Measurements from ENCODE around the gene B3GAT2.

Gene B3GAT2

DNA sequence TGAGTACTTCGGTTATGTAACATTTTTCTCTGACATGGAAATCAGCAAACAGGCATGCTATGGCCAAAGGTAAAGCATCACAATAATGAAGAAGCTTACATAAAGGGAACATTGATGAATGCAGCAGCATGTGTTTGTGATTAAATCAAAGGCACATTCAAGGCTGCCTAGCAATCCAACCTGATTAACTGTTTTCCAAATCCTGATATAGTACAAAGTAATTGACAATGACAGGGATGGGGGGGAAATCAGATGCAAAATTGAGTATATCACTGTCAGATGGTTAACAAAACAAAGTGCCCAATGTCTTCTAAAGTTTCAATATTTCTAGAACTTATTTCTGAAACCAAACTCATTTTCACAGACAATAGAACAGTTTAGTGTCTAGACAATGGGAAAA lies 39.2 kb upstream of the B3GAT2 start:
- TF ChIP-seq, protein P1, sequence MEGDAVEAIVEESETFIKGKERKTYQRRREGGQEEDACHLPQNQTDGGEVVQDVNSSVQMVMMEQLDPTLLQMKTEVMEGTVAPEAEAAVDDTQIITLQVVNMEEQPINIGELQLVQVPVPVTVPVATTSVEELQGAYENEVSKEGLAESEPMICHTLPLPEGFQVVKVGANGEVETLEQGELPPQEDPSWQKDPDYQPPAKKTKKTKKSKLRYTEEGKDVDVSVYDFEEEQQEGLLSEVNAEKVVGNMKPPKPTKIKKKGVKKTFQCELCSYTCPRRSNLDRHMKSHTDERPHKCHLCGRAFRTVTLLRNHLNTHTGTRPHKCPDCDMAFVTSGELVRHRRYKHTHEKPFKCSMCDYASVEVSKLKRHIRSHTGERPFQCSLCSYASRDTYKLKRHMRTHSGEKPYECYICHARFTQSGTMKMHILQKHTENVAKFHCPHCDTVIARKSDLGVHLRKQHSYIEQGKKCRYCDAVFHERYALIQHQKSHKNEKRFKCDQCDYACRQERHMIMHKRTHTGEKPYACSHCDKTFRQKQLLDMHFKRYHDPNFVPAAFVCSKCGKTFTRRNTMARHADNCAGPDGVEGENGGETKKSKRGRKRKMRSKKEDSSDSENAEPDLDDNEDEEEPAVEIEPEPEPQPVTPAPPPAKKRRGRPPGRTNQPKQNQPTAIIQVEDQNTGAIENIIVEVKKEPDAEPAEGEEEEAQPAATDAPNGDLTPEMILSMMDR (IDR thresholded peaks at IDR 0.05; ENCODE audit: low read length): no peak
- TF ChIP-seq EZH2phosphoT487 (IDR thresholded peaks at IDR 0.05; ENCODE audit: low read length) (no peak), EZH2 (optimal IDR thresholded peaks at IDR 0.05; ENCODE audit: low read depth, low read length) (no peak)
- no peaks in the 10 kb centered on the region for H3F3A ChIP-seq (ENCODE audit: insufficient read depth, low read length)
- no peak overlapping the region for H3K9ac ChIP-seq (ENCODE audit: low read length)
- H3K9me3 ChIP-seq (replicated peaks; ENCODE audit: insufficient read depth, low read length): no peaks in the 10 kb centered on the region
- no peak overlapping the region for H2AFZ ChIP-seq (ENCODE audit: low read length)
- no peaks in the 10 kb centered on the region for H3K4me1 ChIP-seq (ENCODE audit: low read length)
- no peaks in the 10 kb centered on the region for H3K79me2 ChIP-seq (ENCODE audit: low read length)
- H3K9me2 ChIP-seq (replicated peaks; ENCODE audit: insufficient read depth, low read length): no peaks in the 10 kb centered on the region
- H4K20me1 ChIP-seq (ENCODE audit: insufficient read depth, low read length): no peaks in the 10 kb centered on the region
- H3K4me2 ChIP-seq (ENCODE audit: low read depth, low read length): no peak overlapping the region
- no peaks in the 10 kb centered on the region for H3K36me3 ChIP-seq (replicated peaks; ENCODE audit: insufficient read depth, low read length)
- no peak overlapping the region for H3K27ac ChIP-seq (ENCODE audit: low read length)
- no peak for DNase-seq
- H3K27me3 ChIP-seq (replicated peaks; ENCODE audit: insufficient read depth, low read length): no peaks in the 10 kb centered on the region
- H3K4me3 ChIP-seq (ENCODE audit: low read length): no peak overlapping the region

GRCh38 chr6:70995411-70995810 lies 38.6 kb upstream of the B3GAT2 start:
- no peaks in the 10 kb centered on the region for H3K36me3 ChIP-seq (replicated peaks; ENCODE audit: insufficient read depth, low read length)
- no peak overlapping the region for H3K4me3 ChIP-seq (ENCODE audit: low read length)
- no peaks in the 10 kb centered on the region for H3K9me2 ChIP-seq (replicated peaks; ENCODE audit: insufficient read depth, low read length)
- no peaks in the 10 kb centered on the region for H4K20me1 ChIP-seq (ENCODE audit: insufficient read depth, low read length)
- no peak for DNase-seq
- H3K9ac ChIP-seq (ENCODE audit: low read length): no peak overlapping the region
- H2AFZ ChIP-seq (ENCODE audit: low read length): no peak overlapping the region
- no peaks in the 10 kb centered on the region for H3K27me3 ChIP-seq (replicated peaks; ENCODE audit: insufficient read depth, low read length)
- H3F3A ChIP-seq (ENCODE audit: insufficient read depth, low read length): no peaks in the 10 kb centered on the region
- H3K9me3 ChIP-seq (replicated peaks; ENCODE audit: insufficient read depth, low read length): no peaks in the 10 kb centered on the region
- H3K4me2 ChIP-seq (ENCODE audit: low read depth, low read length): no peak overlapping the region
- no peaks in the 10 kb centered on the region for H3K79me2 ChIP-seq (ENCODE audit: low read length)
- H3K27ac ChIP-seq (ENCODE audit: low read length): no peak overlapping the region
- TF ChIP-seq, protein P1 (IDR thresholded peaks at IDR 0.05; ENCODE audit: low read length): no peak
- TF ChIP-seq EZH2phosphoT487 (IDR thresholded peaks at IDR 0.05; ENCODE audit: low read length): no peak
- TF ChIP-seq EZH2 (optimal IDR thresholded peaks at IDR 0.05; ENCODE audit: low read depth, low read length): no peak
- no peaks in the 10 kb centered on the region for H3K4me1 ChIP-seq (ENCODE audit: low read length)

DNA sequence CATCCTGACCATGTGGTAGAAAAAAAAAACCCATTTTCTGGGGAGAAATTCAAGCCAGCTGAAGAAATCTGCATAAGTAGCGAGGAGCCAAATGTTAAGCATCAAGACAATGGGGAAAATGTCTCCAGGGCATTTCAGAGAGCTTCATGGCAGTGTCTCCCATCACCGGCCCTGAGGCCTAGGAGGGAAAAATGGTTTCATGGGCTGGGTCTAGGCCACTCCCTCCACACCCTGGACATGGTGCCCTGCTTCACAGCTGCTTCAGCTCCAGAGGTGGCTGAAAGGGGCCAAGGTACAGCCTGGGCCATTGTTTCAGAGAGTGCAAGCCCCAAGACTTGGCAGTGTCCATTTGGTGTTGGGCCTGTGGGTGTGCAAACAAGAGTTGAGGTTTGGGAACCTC lies 34.4 kb upstream of the B3GAT2 start:
- Histone ChIP-seq H3K4me1 (ENCODE audit: low read length) (no peaks in the 10 kb centered on the region), H4K20me1 (ENCODE audit: insufficient read depth, low read length) (no peaks in the 10 kb centered on the region), H3K27me3 (replicated peaks; ENCODE audit: insufficient read depth, low read length) (no peaks in the 10 kb centered on the region), H3K4me3 (ENCODE audit: low read length) (no peak overlapping the region), H2AFZ (ENCODE audit: low read length) (no peak overlapping the region), H3K4me2 (ENCODE audit: low read depth, low read length) (no peak overlapping the region), H3K9ac (ENCODE audit: low read length) (no peak overlapping the region), H3K27ac (ENCODE audit: low read length) (no peak overlapping the region), H3K79me2 (ENCODE audit: low read length) (no peaks in the 10 kb centered on the region), H3F3A (ENCODE audit: insufficient read depth, low read length) (no peaks in the 10 kb centered on the region), H3K9me3 (replicated peaks; ENCODE audit: insufficient read depth, low read length) (no peaks in the 10 kb centered on the region), H3K36me3 (replicated peaks; ENCODE audit: insufficient read depth, low read length) (no peaks in the 10 kb centered on the region), H3K9me2 (replicated peaks; ENCODE audit: insufficient read depth, low read length) (no peaks in the 10 kb centered on the region)
- no peak for DNase-seq
- TF ChIP-seq EZH2 (optimal IDR thresholded peaks at IDR 0.05; ENCODE audit: low read depth, low read length) (no peak), EZH2phosphoT487 (IDR thresholded peaks at IDR 0.05; ENCODE audit: low read length) (no peak)
- TF ChIP-seq, protein P1 (IDR thresholded peaks at IDR 0.05; ENCODE audit: low read length): no peak

All from MM.1S (cell line).